Mesodermal cell (in vitro differentiated cells): ENCODE results near the gene CACNA2D1.

ENCODE experiments used
- H3K27ac ChIP-seq: 2 replicates; pipeline ENCODE4 v1.7.0; 2013; ENCODE audit warnings: mild to moderate bottlenecking, low read depth, low read length, moderate library complexity; ENCODE audit not compliant: severe bottlenecking
- H3K36me3 ChIP-seq: 2 replicates; pipeline ENCODE4 v1.7.1; 2013; ENCODE audit warnings: mild to moderate bottlenecking, low read length, moderate library complexity; ENCODE audit not compliant: control insufficient read depth, insufficient read depth
- H3K4me1 ChIP-seq: one replicate; pipeline ENCODE4 v1.7.1; 2013; ENCODE audit warnings: mild to moderate bottlenecking, low read length; ENCODE audit not compliant: insufficient read depth, control insufficient read depth, poor library complexity, severe bottlenecking
- H3K4me3 ChIP-seq: 2 replicates; pipeline ENCODE4 v1.7.0; 2013; ENCODE audit warnings: low read length, control low read depth, mild to moderate bottlenecking; ENCODE audit not compliant: insufficient read depth, poor library complexity, severe bottlenecking; ENCODE audit errors: extremely low read depth
- H3K9me3 ChIP-seq: 2 replicates; pipeline ENCODE4 v1.7.1; 2013; ENCODE audit warnings: mild to moderate bottlenecking, low read length, moderate library complexity; ENCODE audit not compliant: control insufficient read depth
- whole genome bisulfite sequencing, 2 experiments: methylation state at CpG; one replicate each; pipeline ENCODE4 v1.1.5; 2013; ENCODE audit warnings: missing lambda C conversion rate in 2 of 2; ENCODE audit not compliant: insufficient coverage in 2 of 2; 5-methylcytosine and 5-hydroxymethylcytosine counted together

The CACNA2D1 gene

DNA sequence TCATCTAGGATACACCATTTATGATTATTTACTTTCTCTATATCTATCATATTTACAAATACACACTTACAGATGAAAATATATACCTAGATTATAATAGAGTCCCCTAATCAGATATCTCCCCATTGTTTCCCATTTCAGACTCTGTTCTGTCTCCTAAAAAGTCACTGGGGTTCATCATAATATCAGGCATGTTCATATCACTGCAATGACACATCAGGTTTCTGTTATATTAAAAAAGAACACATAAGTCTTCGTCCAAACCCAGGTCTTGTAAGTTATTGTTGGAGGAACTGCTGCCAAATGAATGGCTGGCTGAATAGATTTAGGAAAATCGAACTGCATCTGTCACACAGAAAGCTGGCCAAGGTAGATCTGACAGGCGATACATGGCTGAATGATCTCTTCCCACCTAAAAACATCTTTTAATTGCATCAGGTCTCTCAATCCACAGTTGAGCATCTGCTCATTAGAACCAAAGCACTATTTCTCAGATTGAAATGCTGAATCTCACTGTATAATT lies 178.7 kb downstream of the CACNA2D1 start:
- Histone ChIP-seq H3K36me3 (no peaks in the 10 kb centered on the region), H3K27ac (no peak overlapping the region), H3K4me1 (no peaks in the 10 kb centered on the region), H3K9me3 (no peaks in the 10 kb centered on the region), H3K4me3 (no peak overlapping the region)
- WGBS, 2 experiments: 85 to 89% methylated on average over 2 to 3 of the region's 3 CpGs

- no CpG with 5 or more reads among the region's 3 CpGs for WGBS, 2 experiments
These were observed 179.4 kb downstream of the CACNA2D1 start for GRCh38 chr7:82263920-82264782.

DNA sequence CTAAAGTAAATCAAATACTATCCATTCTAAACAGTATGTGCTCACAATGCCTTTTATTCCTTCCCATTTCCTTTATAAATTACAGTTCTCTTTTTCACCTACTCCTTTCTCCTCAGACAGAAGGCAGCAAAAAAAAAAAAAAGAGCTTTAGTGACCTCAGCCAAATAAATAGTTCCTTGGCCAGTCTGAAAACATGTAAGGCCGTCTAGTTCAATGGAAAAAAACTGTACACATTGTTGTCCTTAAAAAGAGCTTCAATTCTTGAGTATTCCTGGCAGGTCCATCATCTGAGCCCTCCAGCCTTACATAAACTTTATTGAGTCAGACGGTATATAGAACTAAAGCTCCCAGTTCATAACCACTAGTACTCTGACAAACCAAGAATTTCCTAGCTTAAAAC lies 185.4 kb downstream of the CACNA2D1 start:
- Histone ChIP-seq H3K4me3 (no peak overlapping the region), H3K27ac (no peak overlapping the region), H3K36me3 (no peaks in the 10 kb centered on the region), H3K4me1 (no peaks in the 10 kb centered on the region), H3K9me3 (no peaks in the 10 kb centered on the region)
- 91 to 95% methylated on average over 2 of the region's 2 CpGs for WGBS, 2 experiments

More at GRCh38 chr7:82263920-82264782, 179.4 kb downstream of the CACNA2D1 start:
- H3K4me1 ChIP-seq: no peaks in the 10 kb centered on the region
- H3K9me3 ChIP-seq: no peaks in the 10 kb centered on the region
- H3K4me3 ChIP-seq: no peak overlapping the region
- no peaks in the 10 kb centered on the region for H3K36me3 ChIP-seq
- H3K27ac ChIP-seq: no peak overlapping the region

GRCh38 chr7:82257118-82257695 lies 186.4 kb downstream of the CACNA2D1 start:
- Histone ChIP-seq H3K27ac (no peak overlapping the region), H3K36me3 (no peaks in the 10 kb centered on the region), H3K4me1 (no peaks in the 10 kb centered on the region), H3K4me3 (no peak overlapping the region), H3K9me3 (no peaks in the 10 kb centered on the region)
- 83 to 100% methylated on average over 1 of the region's 2 CpGs for WGBS, 2 experiments

GRCh38 chr7:82255706-82256105 lies 187.9 kb downstream of the CACNA2D1 start:
- Histone ChIP-seq H3K27ac (no peak overlapping the region), H3K4me3 (no peak overlapping the region), H3K4me1 (no peaks in the 10 kb centered on the region), H3K9me3 (no peaks in the 10 kb centered on the region), H3K36me3 (no peaks in the 10 kb centered on the region)
- 82 to 86% methylated on average over 3 of the region's 3 CpGs for WGBS, 2 experiments

DNA sequence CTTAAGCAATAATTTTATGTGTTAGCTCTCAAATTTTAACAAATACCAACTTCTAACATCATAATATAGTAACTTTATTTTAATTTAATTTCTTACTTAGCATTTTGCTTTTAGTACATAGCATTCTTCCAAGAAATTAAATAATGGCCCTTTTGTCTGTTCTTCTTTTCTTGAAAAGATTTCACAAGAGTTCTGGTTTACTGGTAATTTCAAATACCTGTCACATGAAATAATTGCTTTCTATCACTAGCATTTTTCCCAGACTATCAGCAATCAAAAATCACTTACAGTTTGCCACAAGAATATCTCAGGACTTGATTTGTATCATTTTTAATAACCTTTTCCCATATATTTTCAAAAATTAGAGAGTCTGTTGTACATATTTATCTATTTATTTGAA lies 193.0 kb downstream of the CACNA2D1 start:
- Histone ChIP-seq H3K4me3 (no peak overlapping the region), H3K9me3 (no peaks in the 10 kb centered on the region), H3K27ac (no peak overlapping the region), H3K4me1 (no peaks in the 10 kb centered on the region), H3K36me3 (no peaks in the 10 kb centered on the region)

DNA sequence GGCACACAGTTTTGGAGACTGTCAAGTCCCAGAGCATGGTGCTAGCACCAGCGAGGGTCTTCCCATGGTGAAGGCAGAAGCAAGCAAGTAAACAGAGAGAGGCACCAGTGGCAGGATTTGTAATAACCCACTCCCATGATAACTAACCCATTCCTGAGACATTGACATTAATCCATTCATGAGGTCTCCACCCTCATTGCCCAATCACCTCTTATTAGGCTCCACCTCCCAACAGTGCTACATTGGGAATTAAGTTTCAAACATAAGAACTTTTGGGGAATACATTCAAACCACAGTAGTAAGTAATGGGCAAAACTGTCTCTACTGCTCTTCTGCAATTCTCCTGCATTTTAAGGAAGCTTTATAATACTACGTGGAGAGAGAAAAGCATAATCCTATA lies 193.6 kb downstream of the CACNA2D1 start:
- 100% methylated on average over 1 of the region's 2 CpGs for WGBS, 2 experiments
- no peak overlapping the region for H3K27ac ChIP-seq
- H3K9me3 ChIP-seq: no peaks in the 10 kb centered on the region
- H3K36me3 ChIP-seq: no peaks in the 10 kb centered on the region
- H3K4me3 ChIP-seq: no peak overlapping the region
- no peaks in the 10 kb centered on the region for H3K4me1 ChIP-seq

DNA sequence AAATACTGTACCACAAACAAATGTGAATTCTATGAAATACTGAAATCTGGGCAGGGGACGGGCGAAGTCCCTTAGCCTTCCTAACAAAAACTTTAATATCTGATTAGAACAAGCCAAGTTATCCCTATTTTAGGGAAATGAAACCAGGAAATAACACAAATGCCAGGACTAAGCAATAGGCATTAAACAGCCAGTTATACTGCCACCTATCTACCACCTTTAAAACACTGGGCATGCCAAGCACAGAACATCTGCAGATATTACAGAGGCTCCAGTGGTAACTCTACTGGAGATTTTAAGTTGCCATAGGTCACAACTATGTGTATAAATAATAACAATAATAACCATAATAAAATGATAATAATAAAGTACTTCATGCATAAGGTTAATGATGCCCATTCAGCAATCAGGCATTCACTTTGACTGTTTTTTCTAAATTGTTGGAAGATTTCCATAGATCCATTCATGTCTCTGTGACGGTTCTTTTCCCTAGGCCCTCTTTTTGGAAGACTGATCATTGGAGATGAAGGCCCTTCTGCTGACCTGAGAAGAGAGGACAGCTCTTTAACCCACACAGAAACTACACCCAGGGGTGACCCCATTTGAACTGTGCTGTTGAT lies 195.7 kb downstream of the CACNA2D1 start:
- H3K36me3 ChIP-seq: no peaks in the 10 kb centered on the region
- no CpG with 5 or more reads among the region's 3 CpGs for WGBS, 2 experiments
- H3K4me1 ChIP-seq: no peaks in the 10 kb centered on the region
- no peaks in the 10 kb centered on the region for H3K9me3 ChIP-seq
- H3K27ac ChIP-seq: no peak overlapping the region
- H3K4me3 ChIP-seq: no peak overlapping the region

- H3K4me3 ChIP-seq: no peak overlapping the region
- H3K36me3 ChIP-seq: no peaks in the 10 kb centered on the region
These were observed 198.5 kb downstream of the CACNA2D1 start for GRCh38 chr7:82244947-82245517.

DNA sequence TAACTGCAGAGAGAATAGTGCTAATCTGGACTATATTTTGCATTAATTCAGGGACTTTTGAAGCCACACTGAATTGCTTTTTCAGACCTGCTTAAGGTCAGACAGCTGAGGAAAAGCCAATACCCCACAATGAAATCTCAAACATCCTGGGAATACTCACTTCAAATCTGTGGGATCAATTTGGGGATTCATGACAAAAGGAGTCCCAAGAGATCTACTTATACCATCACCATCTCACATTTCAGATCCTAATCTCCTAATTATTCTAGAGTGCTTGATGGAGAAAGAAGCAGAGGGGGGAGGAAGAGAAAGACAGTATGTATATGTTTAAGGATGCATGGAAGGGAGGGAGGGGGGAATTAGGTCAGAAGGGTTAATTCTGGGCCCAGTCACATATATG lies 202.2 kb downstream of the CACNA2D1 start:
- Histone ChIP-seq H3K9me3 (no peaks in the 10 kb centered on the region), H3K4me3 (no peak overlapping the region), H3K27ac (no peak overlapping the region), H3K4me1 (no peaks in the 10 kb centered on the region), H3K36me3 (no peaks in the 10 kb centered on the region)

More at GRCh38 chr7:82244947-82245517, 198.5 kb downstream of the CACNA2D1 start:
- no peaks in the 10 kb centered on the region for H3K9me3 ChIP-seq
- WGBS, 2 experiments: 83% methylated on average over 1 of the region's 3 CpGs; no CpG with 5 or more reads in 1 of the 2 experiments
- H3K4me1 ChIP-seq: no peaks in the 10 kb centered on the region
- no peak overlapping the region for H3K27ac ChIP-seq
